ENCODE results near the gene KIF1A. TPM values are rescaled to one million over a fixed set of nuclear protein-coding genes. Genes with fewer than 3 reads are reported as not detected.

KIF1A gene
- total RNA-seq, 1 donor from 2014 or later = 90.9 TPM

GRCh38 chr2:240833724-240834285 is 13.8 kb upstream of the KIF1A start:
- DNase-seq (ENCODE audit: low read depth, low spot score) = no peak
- Mint-ChIP-seq H3K4me1 (no peaks in the 10 kb centered on the region), H3K27ac (ENCODE audit: unreplicated experiment) (no peak overlapping the region), H3K36me3 (ENCODE audit: low read depth) (no peaks in the 10 kb centered on the region), H3K4me3 (no peak overlapping the region), H3K27me3 (ENCODE audit: low read depth) (peaks cover 34% of the 10 kb centered on the region), H3K9me3 (no peaks in the 10 kb centered on the region)
- TF ChIP-seq CTCF (conservative IDR thresholded peaks at IDR 0.05) = no peak

- H3K4me1 Mint-ChIP-seq = no peaks in the 10 kb centered on the region
- H3K36me3 Mint-ChIP-seq (ENCODE audit: low read depth) = no peaks in the 10 kb centered on the region
- H3K27me3 Mint-ChIP-seq (ENCODE audit: low read depth) = peaks cover 42% of the 10 kb centered on the region
- H3K9me3 Mint-ChIP-seq = no peaks in the 10 kb centered on the region
- TF ChIP-seq CTCF (conservative IDR thresholded peaks at IDR 0.05) = no peak
- no peak overlapping the region for H3K4me3 Mint-ChIP-seq
- no peak overlapping the region for H3K27ac Mint-ChIP-seq (ENCODE audit: unreplicated experiment)
- DNase-seq (ENCODE audit: low read depth, low spot score) = no peak
These were observed 13.0 kb upstream of the KIF1A start for GRCh38 chr2:240832921-240833494.

- peak; percentile 96 for DNase-seq (ENCODE audit: low read depth, low spot score)
- peaks cover 48% of the 10 kb centered on the region for H3K27me3 Mint-ChIP-seq (ENCODE audit: low read depth)
These were observed 12.2 kb upstream of the KIF1A start for GRCh38 chr2:240832205-240832727.

GRCh38 chr2:240831594-240832204 is 11.7 kb upstream of the KIF1A start:
- no peak for TF ChIP-seq CTCF (conservative IDR thresholded peaks at IDR 0.05)
- DNase-seq (ENCODE audit: low read depth, low spot score) = no peak
- Mint-ChIP-seq H3K27ac (ENCODE audit: unreplicated experiment) (no peak overlapping the region), H3K9me3 (no peaks in the 10 kb centered on the region), H3K4me1 (no peaks in the 10 kb centered on the region), H3K36me3 (ENCODE audit: low read depth) (no peaks in the 10 kb centered on the region), H3K27me3 (ENCODE audit: low read depth) (peaks cover 54% of the 10 kb centered on the region), H3K4me3 (peak overlapping the region; percentile 54)

More at GRCh38 chr2:240832205-240832727, 12.2 kb upstream of the KIF1A start:
- no peak overlapping the region for H3K27ac Mint-ChIP-seq (ENCODE audit: unreplicated experiment)
- no peaks in the 10 kb centered on the region for H3K9me3 Mint-ChIP-seq
- H3K36me3 Mint-ChIP-seq (ENCODE audit: low read depth) = no peaks in the 10 kb centered on the region
- no peak overlapping the region for H3K4me3 Mint-ChIP-seq
- H3K4me1 Mint-ChIP-seq = no peaks in the 10 kb centered on the region
- TF ChIP-seq CTCF (conservative IDR thresholded peaks at IDR 0.05) = no peak

- Mint-ChIP-seq H3K27me3 (ENCODE audit: low read depth) (peaks cover 92% of the 10 kb centered on the region), H3K9me3 (no peaks in the 10 kb centered on the region), H3K36me3 (ENCODE audit: low read depth) (no peaks in the 10 kb centered on the region), H3K27ac (ENCODE audit: unreplicated experiment) (no peak overlapping the region), H3K4me3 (no peak overlapping the region), H3K4me1 (peaks cover 12% of the 10 kb centered on the region)
- TF ChIP-seq CTCF (conservative IDR thresholded peaks at IDR 0.05) = no peak
- no peak for DNase-seq (ENCODE audit: low read depth, low spot score)
These were observed 5.5 kb upstream of the KIF1A start for GRCh38 chr2:240825476-240825875.

Measured in neural crest cell (in vitro differentiated cells).